T-helper 2 cell treated with Interferon-gamma antibody and Interleukin-4, amounts not matched to agents 100 ng/mL and 5 ng/mL, for 36 hours (primary cell): ENCODE results near the gene OR10H2. TPM values are rescaled to one million over a fixed set of nuclear protein-coding genes. Genes with fewer than 3 reads are reported as not detected.
"Not testable (repeated sequence)": the region's sequence is repeated elsewhere in the genome, so short reads cannot be mapped to it uniquely, and the experiment has no call there.

ENCODE experiments used
- intact Hi-C: fragments of 100-400 bp; cut with micrococcal nuclease; formaldehyde crosslinking; loops from one replicate; pipeline ENCODE4 v1.15.1; 2023
- total RNA-seq: library from RNA; stranded (reverse); gene quantifications from 2 replicates; pipeline ENCODE4 v1.2.3, GENCODE V29; 2022

Gene OR10H2, protein sequence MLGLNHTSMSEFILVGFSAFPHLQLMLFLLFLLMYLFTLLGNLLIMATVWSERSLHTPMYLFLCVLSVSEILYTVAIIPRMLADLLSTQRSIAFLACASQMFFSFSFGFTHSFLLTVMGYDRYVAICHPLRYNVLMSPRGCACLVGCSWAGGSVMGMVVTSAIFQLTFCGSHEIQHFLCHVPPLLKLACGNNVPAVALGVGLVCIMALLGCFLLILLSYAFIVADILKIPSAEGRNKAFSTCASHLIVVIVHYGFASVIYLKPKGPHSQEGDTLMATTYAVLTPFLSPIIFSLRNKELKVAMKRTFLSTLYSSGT
- total RNA-seq = not detected in 2 replicates

DNA sequence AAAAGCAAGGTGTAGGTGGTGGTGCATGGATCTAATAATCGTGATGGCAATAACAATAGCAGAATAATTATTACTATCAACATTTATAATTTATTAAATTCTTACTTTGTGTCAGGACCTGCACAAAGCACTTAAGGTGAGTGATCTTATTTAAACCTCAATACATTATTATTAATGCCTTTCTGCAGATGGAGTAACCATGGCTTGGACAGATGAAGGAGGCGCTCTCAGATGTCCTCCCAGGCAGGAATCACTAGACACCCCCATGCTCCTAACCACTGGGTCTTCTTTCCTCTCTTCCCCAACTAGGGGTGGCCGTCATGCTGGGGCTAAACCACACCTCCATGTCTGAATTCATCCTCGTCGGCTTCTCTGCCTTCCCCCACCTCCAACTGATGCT, at the start of gene OR10H2:
TSS of gene OR10H2 (plus strand) at position 301 of the 400 bp plus-strand sequence. CDS start at position 321, 20 bp downstream.
- intact Hi-C loops = no loop called here

DNA sequence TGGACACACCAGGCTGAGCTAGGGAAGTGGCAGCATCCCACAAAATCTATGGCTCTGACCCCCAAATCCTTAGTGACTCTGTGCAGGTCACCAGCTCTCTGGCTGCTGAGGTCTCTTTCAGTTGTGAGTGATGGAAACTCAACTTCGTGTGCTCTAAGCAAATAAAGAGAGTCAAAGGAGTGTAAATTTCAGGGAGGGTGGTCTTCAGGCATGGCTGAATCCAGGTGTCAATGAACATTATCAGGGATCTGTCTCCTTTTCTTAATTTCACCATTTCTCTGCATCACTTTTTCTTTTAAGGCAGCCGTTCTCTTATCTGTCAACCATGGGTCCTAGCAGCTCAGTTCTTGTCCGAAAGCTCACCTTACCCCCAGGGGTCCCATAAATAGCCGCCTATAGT, 48.7 kb upstream of the OR10H2 start:
- intact Hi-C loops = no loop called here

DNA sequence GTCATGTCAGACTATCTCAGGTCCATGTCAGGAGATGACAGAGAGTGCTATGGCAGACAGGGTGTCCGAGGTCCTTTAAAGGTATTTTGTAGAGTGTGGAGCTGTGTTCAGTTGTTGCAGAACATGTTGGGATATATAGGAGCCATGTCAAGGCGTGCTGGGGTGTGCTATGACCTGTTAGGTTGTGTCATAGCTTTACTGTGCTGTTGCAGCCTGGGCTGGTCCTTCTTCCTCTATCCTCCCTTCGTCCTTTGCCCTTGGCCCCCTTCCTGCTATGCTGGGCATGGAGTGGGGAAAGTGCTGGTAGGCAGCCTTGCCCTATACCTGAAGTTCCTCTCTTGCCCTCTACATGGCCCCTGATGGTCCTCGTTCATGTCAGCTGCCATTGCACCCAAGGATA, 48.0 kb upstream of the OR10H2 start:
- intact Hi-C loops = not testable (repeated sequence)

DNA sequence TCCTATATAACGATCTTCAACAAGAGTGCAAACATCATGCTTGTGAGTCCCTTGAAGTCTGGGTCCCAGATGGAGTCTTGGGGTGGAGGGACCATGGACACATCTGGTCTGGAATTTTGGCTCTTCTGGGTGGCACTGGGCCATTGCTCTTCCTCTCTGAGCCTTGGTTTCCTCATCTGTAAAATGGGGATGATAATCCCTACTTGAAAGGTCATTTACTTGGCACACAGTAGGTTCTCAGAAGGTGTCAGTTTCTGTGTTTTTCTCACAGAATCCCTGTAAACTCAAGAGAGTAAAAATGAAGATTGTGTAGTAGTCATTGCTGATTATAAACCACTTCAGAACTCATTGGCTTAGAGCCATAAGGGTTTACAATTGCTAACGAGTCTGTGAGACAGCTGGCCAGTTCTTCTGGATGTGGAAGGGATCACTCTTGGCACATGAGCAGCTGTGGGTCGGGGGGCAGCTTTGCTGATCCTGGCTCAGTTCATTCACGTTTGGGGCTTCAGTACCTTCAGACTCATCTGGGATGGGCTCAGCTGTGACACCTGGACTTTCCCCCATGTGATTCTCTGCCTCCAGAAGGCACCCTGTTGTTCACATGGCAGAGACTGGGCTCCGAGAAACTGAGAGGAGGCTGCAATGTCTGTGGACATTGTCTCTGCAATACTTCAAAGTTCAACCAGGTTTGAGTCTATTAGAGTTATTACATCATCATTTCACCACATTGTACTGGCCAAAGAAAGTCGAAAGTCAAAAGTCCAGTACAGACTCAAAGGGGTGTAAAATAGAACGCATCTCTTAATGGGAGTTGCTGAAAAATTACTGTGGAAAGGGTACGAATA, 47.1 kb upstream of the OR10H2 start:
- intact Hi-C loops = no loop called here

DNA sequence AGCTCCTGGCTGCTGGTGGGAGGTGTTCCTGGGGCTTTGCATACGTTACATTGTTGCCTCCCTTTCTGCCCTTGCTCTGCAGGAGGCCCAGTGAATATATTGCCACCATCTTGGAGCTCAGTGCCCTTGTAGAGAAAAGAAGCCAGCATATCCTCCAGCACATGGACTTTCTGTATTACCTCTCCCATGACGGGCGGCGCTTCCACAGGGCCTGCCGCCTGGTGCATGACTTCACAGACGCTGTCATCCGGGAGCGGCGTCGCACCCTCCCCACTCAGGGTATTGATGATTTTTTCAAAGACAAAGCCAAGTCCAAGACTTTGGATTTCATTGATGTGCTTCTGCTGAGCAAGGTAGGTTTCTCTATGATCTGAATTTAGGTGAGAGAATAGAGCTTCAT, 44.4 kb upstream of the OR10H2 start:
- intact Hi-C loops = no loop called here

DNA sequence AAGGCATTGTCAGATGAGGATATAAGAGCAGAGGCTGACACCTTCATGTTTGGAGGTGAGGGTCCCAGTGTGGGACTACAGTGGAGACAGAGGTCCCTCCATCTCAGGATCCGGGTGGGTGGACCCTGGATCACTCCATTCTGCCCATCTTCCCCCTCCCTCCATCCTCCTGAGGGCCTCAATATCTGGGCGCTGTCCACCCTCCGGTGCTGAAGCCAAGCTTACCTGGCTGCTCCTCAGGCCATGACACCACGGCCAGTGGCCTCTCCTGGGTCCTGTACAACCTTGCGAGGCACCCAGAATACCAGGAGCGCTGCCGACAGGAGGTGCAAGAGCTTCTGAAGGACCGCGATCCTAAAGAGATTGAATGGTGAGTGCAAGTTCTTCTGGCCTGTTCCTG, 43.0 kb upstream of the OR10H2 start:
- intact Hi-C loops = no loop called here

DNA sequence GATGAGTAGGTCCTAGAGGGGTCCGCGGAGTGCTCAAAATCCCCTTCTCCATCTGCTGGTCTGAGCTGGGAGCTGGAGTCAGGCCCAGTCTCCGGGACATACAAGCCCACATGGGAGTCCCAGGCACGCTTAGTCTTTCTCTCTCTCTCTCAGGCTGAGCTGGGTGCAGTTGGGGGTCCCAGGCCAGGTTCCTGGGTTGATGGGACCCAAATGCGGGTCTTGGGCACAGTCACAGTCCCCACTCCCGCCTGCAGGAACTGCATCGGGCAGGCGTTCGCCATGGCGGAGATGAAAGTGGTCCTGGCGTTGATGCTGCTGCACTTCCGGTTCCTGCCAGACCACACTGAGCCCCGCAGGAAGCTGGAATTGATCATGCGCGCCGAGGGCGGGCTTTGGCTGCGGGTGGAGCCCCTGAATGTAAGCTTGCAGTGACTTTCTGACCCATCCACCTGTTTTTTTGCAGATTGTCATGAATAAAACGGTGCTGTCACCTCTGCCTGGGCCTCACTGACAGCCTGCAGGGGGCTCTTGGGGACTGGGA, 31.1 kb upstream of the OR10H2 start:
- intact Hi-C loops = no loop called here

DNA sequence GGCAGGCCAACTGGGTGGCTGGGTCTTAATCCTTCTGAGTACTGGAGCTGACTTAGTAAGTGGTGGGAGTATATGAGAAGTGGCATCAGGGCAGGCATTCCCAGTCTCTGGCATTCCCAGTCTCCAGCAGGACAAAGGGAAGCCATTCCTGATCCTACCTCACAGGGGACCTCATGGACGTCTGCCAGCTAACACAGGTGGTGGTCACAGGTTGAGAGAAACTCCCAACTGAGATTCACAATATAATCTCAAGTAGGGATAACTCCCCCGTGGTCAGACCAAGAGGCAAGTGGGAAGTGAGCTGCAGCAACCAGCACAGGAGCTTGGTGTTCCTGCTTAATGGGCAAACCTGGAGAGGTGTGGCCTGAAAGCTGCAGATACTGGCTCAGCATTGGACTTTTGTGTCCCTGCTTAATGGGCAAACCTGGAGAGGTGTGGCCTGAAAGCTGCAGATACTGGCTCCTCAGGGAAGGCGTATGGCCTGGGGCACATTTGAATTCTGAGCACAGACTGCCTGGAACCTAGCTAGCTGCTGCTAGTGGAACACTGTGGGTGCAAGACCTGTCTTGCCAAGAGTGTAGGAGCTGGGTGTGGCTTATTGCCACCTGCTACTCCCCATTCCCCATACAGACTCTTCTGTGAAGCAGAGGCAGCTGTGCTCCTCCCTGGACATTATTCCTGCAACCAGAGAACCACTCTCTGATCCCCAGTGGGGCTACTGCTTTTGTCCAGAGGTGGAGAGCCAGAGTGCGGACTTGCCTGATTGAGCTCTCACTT, 25.9 kb upstream of the OR10H2 start:
- intact Hi-C loops = no loop called here

DNA sequence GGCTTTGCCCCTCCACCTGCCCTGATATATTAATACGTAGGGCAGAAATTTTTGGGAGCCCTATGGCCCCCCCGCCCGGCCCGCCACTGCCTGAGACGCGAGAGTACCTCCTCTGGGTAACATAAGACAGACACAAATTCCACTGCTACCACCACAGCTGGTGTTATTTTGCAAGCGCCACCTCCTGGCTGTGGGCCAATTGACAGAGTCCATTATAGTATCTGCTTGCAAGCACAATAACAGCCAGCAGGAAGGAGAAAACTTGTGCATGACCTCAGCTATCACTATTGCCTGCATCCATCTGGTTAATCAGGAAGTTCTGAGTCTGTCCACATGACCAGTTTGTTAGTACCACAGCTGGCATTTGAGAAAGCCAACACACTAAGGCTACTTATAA, 25.3 kb upstream of the OR10H2 start:
- intact Hi-C loops = no loop called here

DNA sequence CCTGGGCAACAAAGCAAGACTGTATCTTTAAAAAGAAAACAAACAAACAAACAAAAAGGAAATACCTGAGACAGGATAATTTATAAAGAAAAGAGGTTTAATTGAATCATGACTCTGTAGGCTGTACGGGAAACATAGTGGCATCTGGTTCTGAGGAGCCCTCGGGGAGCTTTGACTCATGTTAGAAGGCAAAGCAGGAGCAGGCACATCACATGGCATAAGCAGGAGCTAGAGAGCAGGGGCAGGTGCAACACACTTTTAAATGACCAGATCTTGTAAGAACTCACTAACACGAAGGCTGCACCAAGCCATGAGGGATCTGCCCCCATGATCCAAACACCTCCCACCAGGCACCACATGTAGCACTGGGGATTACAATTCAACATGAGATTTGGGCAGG, 13.2 kb upstream of the OR10H2 start:
- intact Hi-C loops = no loop called here

DNA sequence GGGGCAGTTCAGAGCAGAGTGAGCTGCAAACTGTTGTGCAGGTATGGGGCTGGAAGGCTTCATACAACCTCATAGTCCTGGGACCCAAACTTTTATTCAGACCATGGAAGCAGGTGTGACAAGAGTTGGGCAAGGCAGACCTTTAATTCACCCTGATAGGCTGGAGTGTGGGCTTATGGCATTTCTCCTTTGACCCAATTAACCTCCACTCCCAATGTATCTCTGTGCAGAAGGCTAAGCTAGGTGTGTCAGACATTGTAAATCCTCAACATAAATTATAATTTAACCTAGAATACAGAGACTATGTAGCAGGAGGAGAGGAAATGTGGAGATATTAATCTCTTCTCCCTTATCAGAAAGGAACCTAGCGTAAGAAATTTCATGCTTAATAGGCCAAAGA, 12.2 kb upstream of the OR10H2 start:
- intact Hi-C loops = no loop called here

DNA sequence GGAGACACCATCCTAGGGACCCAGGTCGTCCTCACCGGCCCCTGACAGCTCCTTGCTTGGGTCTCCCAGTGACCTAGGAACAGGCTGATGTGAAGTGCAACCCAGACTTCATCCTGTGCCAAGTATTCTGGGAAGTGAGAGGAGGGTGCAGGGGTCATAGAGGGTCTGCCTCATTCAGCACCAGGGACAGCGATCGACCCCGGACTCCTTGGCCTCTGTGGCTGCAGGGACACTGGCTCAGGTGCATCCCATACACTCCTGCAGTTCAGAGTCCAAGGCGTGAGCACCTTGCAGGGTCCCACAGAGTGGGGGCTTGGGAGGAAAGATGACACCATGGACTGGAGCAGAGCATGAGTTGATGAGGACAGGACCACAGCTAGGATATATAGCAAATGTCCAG, 10.0 kb upstream of the OR10H2 start:
- intact Hi-C loops = no loop called here

DNA sequence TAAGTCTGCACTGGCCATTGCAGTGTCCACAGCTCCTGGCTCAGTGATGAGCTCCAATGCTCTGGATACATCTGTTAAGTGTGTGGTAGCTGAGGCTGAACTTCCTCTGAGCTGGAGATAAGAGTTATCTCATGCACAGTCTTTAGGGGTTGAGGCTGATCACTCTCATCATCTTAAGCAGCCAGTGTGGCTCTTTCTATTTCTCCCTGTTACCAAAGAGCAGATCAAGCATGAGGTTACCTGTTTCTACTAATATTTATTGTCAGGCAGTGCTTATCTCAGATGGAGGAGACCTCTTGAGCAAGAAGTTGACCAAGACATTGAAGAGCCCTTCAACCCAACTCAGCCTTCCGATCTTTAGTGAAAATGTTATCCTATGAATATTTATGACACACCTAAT, 6.6 kb upstream of the OR10H2 start:
- intact Hi-C loops = no loop called here

DNA sequence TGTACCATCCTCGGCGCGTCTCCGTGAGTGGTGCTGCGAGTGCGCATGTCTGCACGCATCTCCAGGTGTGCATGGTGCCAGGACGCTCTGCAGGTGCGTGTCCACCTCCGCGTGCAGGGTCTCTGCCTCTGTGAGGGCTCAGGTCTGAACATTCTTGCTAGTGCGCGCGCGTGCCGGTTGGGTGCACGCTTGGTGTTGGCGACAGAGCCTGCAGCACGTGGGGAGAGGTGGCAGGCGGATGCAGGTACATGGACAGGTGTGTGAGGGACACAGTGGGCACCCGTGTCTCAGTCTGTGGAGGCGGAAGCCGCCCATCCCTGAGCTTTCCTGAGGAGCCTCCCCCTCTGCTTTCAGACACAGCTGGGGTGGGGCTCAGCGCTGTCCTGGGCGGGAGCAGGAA, 4.9 kb upstream of the OR10H2 start:
- intact Hi-C loops = no loop called here

DNA sequence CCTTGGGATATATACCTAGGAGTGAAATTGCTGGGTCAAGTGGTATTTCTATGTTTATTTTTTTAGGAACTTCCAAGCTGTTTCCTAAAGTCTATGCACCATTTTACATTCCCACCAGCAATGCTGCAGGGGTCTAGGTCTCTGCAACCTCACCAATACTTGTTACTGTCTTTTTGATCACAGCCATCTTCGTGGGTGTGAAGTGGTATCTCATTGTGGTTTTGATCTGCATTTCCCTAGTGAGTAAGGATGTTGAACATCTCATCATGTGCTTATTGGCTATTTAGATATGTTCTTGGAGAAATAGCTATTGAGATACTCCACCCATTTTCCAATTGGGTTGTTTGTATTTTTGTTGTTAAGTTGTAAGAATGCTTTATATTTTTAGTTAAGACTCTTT, 2.7 kb downstream of the OR10H2 start:
- intact Hi-C loops = no loop called here

DNA sequence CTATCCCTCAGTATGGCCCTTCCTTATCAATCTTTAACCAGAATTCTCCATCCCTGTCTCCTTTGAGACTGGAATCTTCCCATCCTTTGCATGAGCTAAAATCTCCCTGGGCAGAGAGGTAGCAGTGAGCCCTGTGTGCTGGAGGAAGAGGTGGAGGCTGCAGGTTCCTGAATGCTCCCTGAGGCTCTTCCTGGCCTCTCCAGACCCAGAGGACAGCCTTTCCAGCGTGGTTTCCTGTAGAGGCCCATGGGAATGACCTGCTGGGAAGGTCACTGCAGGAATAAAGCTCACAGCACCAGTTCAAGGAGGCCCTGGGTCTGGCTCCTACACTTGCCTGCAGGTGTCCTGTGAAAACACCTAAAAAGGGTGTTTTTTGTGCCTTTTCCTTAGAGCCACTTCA, 4.6 kb downstream of the OR10H2 start:
- intact Hi-C loops = no loop called here

DNA sequence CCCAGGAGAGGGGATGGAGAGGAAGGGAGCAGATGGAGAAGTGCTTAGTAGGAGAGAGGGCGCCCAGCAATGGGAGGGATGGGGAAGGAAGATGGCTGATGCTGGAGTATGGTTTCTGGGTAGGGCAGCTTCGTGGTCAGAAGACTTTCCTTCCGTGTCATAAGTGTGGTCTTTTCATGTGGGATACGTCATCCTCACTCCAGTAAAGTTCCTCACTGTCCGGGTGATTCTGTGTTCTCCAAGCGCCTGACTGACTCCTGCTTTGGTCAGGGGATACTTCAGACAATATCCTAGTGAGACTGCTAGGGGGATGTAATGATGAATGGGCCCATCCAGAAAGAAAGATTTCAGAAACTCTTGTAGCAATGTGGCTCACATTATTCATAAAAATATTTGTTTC, 6.1 kb downstream of the OR10H2 start:
- intact Hi-C loops = no loop called here

DNA sequence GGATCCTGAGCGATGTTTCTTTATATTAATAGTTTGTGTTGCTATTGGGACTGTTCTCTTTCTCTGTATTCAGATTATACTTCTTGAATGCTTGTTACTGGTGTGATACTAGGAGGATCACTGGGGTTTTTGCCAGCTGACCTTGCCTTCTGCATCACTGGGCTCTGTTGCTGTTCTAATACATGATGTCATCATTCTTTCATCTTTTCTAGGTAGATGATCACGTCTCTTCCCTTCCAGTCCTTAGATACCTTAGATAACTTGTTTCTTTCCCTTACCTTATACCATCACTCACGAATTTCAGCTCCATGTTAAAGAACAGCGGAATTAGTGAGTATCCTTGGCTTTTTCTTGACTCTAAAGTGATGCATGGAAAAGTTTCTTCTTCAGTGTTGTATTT, 9.9 kb downstream of the OR10H2 start, which contains the start of gene OR10H3:
TSS of gene OR10H3 (plus strand) at position 264 of the 400 bp plus-strand sequence. CDS start 3,408 bp downstream, outside the sequence.
- intact Hi-C loops = no loop called here

DNA sequence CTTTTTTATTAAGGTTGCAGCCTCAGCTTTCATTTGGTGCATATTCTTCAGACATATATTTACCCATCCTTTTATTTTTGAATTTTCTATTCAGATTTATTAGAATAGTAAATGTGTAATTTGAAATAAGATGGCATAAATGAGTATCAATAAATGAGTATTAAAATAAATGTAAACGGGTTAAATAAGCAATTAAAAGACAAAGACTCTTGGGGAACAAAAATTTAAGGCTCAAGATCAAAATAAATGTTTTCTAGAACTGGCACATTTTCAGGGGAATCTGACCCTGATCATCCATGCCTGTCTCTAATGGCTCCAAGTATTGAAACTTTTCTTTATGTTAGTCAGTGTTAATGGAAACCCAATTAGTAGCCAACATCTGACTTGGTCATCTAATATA, 13.0 kb downstream of the OR10H2 start:
- intact Hi-C loops = no loop called here

DNA sequence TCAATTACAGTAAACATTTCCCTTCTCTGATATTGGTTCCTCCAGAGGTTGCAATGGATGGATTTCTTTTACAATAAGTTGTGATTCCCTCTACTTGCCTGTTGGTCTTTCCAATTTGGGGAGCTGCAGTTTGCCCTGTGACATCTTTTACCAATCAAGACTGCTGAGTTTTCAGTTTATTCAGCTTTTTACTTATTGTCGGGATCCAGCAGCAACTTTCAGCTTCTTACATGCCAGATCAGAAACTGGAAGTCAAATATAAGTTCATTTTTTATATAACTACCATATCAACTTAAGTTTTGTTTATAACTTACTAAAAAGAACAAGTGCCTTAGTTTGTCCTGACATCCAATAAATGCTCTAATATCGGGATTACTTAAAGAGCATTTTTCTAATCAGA, 20.4 kb downstream of the OR10H2 start:
- intact Hi-C loops = no loop called here

DNA sequence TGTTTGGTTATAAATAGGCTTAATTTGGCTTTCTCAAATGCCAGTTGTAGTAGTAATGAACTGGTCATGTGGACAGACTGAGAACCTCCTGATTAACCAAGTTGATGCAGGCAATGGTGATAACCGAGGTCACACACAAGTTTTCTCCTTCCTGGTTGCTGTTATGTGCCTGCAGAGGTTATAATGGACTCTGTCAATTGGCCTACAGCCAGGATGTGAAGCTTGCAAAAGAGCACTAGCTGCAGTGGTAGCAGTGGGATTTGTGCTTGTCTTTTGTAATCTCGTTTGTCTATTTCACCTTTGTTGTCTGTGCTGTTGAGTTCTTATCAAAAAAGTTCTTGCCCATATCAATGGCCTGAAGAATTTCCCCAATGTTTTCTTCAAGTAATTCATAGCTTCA, 30.6 kb downstream of the OR10H2 start:
- intact Hi-C loops = no loop called here
